Natural killer cell (primary cell): ENCODE data around the gene TMEM253. TPM values are rescaled to one million over a fixed set of nuclear protein-coding genes. Genes with fewer than 3 reads are reported as not detected.

ENCODE experiments used
- ATAC-seq, 3 donors: fragments of 150-1000 bp in 2 of 3; fragments of 200-7000 bp in 1 of 3; cut with Tn5 transposase; 1 replicate in 1 of 3; 2 replicates in 2 of 3; pipeline ENCODE4 v1.10.0; 2021; ENCODE audit warnings: mild to moderate bottlenecking in 2 of 3, moderate library complexity in 2 of 3
- DNase-seq, 2 donors: peaks; one replicate each; pipeline versions ENCODE4 v3.0.0 to v3.0.0-alpha.2; 2013 to 2021; ENCODE audit warnings: mixed read lengths in 1 of 2
- H3K27ac ChIP-seq: one replicate; pipeline ENCODE4 v1.5.1; 2013; ENCODE audit warnings: mild to moderate bottlenecking, low read length
- H3K27me3 ChIP-seq: one replicate; pipeline ENCODE4 v1.6.1; 2013; ENCODE audit warnings: low read length; ENCODE audit not compliant: control insufficient read depth, insufficient read depth
- H3K36me3 ChIP-seq: one replicate; pipeline ENCODE4 v1.6.1; 2013; ENCODE audit warnings: low read length; ENCODE audit not compliant: control insufficient read depth, insufficient read depth
- H3K4me1 ChIP-seq: one replicate; pipeline ENCODE4 v1.6.1; 2013; ENCODE audit warnings: low read length; ENCODE audit not compliant: control insufficient read depth, insufficient read depth
- H3K4me3 ChIP-seq: one replicate; pipeline ENCODE4 v1.5.1; 2013; ENCODE audit warnings: low read length
- H3K9me3 ChIP-seq: one replicate; pipeline ENCODE4 v1.6.1; 2013; ENCODE audit warnings: low read length; ENCODE audit not compliant: control insufficient read depth, insufficient read depth
- H3K27ac Mint-ChIP-seq, 2 donors: one replicate each; pipeline ENCODE4 v1.8.0; 2022; ENCODE audit warnings: mild to moderate bottlenecking in 2 of 2, mixed read lengths in 2 of 2, moderate library complexity in 1 of 2
- H3K27me3 Mint-ChIP-seq, 2 donors: one replicate each; pipeline ENCODE4 v1.8.0; 2022; ENCODE audit warnings: low read depth in 2 of 2, mixed read lengths in 2 of 2
- H3K36me3 Mint-ChIP-seq: one replicate; pipeline ENCODE4 v1.8.0; 2022; ENCODE audit warnings: mixed read lengths
- H3K4me1 Mint-ChIP-seq, 2 donors: one replicate each; pipeline ENCODE4 v1.8.0; 2022; ENCODE audit warnings: mixed read lengths in 2 of 2
- H3K4me3 Mint-ChIP-seq: one replicate; pipeline ENCODE4 v1.8.0; 2022; ENCODE audit warnings: mild to moderate bottlenecking, moderate library complexity, mixed read lengths
- H3K9me3 Mint-ChIP-seq, 2 donors: one replicate each; pipeline ENCODE4 v1.8.0; 2022; ENCODE audit warnings: mixed read lengths in 2 of 2
- WGBS: methylation state at CpG from one replicate; pipeline ENCODE4 v1.1.7; 2013; ENCODE audit warnings: missing lambda C conversion rate; ENCODE audit not compliant: insufficient coverage; 5-methylcytosine and 5-hydroxymethylcytosine counted together
- intact Hi-C: fragments of 100-400 bp; cut with micrococcal nuclease; formaldehyde crosslinking; loops from one replicate; pipeline ENCODE4 v1.14.2; 2022
- total RNA-seq, 4 donors: library from RNA; stranded (reverse); fragments of 120-200 nt in 1 of 4; gene quantifications; one replicate each; pipeline versions ENCODE4 v1.2.3 to v1.2.4, GENCODE V29; 2013 to 2022
- TF ChIP-seq, protein P1 (sequence below): fragments of 200-600 bp; IDR thresholded peaks from one replicate; pipeline ENCODE4 v1.8.0; 2022; ENCODE audit warnings: antibody characterized with exemption

The TMEM253 gene
- total RNA-seq, 3 donors from 2014 or later (not counting 1 experiment from before 2014, with no cell fraction given): 0.40 TPM; not detected in 2

DNA sequence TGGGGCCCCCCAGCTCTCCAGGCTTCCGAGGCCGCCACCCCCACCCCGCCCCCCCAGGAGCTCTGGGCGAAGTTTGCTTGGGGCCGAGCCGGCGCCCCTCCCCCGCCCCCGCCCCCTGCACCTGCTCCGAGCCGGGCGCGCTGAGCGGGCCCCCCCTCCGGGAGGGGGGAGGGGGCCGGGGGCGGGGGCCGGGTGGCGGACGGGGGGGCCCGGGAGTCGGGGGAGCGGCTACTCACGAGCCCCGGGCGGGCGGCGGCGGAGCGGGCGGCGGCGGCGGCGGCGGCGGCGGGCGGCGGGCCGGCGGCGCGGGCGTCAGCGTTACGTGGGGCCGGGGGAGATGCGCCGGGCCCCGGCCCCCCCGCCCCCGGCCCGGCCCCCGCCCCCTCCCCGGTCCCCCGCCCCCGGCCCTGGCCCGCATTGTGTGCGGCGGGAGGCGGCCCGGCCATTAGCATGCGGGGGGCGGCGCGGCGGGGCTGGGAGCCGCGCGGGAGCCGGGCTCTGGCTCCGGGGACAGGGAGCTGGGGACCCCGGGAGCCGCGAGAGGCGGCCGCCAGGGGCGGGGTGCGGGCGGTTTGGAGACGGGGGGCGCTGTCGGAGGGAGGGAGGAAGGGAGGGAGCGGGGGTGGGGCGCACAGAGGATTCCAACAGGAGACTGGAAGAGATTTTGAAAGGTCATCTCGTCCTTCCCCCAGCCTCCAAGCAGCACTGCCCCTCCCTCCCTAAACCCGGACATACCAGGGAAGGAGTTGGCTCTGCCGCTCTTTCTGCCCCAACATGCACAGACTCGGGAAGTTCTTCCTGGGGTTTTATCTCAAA lies 2.6 kb upstream of the TMEM253 start, which contains the start of gene ZNF219:
ZNF219 (minus strand) TSS at position 580 of the 816 bp plus-strand sequence. CDS start 5,064 bp downstream, outside the sequence.
- no peaks in the 10 kb centered on the region for H3K36me3 Mint-ChIP-seq
- intact Hi-C loops: no loop called here
- H3K9me3 Mint-ChIP-seq: no peaks in the 10 kb centered on the region
- Histone ChIP-seq H3K4me1 (peaks cover 20% of the 10 kb centered on the region), H3K27ac (peak within 1 kb of the TSS; percentile 15), H3K4me3 (peak within 1 kb of the TSS; percentile 43), H3K27me3 (no peaks in the 10 kb centered on the region), H3K36me3 (no peaks in the 10 kb centered on the region), H3K9me3 (no peaks in the 10 kb centered on the region)
- peak within 1 kb of the TSS; percentile 76 to 88 for H3K27ac Mint-ChIP-seq
- TF ChIP-seq, protein P1, sequence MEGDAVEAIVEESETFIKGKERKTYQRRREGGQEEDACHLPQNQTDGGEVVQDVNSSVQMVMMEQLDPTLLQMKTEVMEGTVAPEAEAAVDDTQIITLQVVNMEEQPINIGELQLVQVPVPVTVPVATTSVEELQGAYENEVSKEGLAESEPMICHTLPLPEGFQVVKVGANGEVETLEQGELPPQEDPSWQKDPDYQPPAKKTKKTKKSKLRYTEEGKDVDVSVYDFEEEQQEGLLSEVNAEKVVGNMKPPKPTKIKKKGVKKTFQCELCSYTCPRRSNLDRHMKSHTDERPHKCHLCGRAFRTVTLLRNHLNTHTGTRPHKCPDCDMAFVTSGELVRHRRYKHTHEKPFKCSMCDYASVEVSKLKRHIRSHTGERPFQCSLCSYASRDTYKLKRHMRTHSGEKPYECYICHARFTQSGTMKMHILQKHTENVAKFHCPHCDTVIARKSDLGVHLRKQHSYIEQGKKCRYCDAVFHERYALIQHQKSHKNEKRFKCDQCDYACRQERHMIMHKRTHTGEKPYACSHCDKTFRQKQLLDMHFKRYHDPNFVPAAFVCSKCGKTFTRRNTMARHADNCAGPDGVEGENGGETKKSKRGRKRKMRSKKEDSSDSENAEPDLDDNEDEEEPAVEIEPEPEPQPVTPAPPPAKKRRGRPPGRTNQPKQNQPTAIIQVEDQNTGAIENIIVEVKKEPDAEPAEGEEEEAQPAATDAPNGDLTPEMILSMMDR: no peak
- ATAC-seq: peak; percentile 49 to 68 (median 60)
- H3K27me3 Mint-ChIP-seq: peaks cover 0 to 4% of the 10 kb centered on the region in 2 donors
- H3K4me3 Mint-ChIP-seq: peak within 1 kb of the TSS; percentile 92
- peak in 1 of 2 donors; percentile 54 for DNase-seq
- WGBS: under 1% methylated on average over 71 of the region's 90 CpGs
- H3K4me1 Mint-ChIP-seq: peaks cover 17 to 20% of the 10 kb centered on the region in 2 donors

DNA sequence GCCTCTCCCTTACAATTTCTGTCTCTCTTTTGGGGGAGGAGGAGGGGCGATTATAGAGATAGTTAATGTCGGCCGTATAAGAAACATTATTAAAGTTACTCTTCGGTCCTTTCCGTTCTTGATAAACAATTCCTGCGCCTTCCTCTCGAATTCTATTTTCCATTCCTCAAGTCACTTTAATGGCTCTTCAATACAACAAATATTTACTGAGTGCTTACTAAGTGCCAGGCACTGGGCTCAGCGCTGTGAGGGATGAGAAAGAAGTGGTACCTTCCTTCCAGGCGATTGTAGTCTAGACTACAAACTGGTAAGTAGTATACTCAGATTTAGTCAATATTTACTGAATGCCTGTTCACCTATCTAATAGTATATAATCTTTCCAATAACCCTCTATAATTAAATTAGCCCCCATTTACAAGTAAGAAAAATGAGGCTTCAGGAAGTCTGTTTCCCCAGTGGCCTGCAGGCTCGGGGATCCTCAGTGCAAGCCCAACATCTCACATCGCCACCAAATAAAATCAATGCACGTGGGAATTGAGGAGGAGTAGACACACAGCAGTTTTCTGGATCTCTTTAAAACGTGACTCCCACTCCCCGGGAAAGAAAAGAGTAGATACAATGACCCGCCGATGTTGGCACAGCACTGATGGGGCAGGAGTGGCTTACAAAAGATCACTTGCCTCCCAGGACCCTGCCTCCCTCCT lies 1.8 kb upstream of the TMEM253 start:
- ATAC-seq (no peak), DNase-seq (no peak)
- Histone ChIP-seq H3K27ac (peak overlapping the region; percentile 15), H3K9me3 (no peaks in the 10 kb centered on the region), H3K4me3 (peak overlapping the region; percentile 43), H3K36me3 (no peaks in the 10 kb centered on the region), H3K27me3 (no peaks in the 10 kb centered on the region), H3K4me1 (peaks cover 23% of the 10 kb centered on the region)
- H3K36me3 Mint-ChIP-seq: no peaks in the 10 kb centered on the region
- H3K27ac Mint-ChIP-seq: peak overlapping the region; percentile 76 to 88
- peak overlapping the region; percentile 92 for H3K4me3 Mint-ChIP-seq
- H3K27me3 Mint-ChIP-seq: peaks cover 0 to 4% of the 10 kb centered on the region in 2 donors
- no peaks in the 10 kb centered on the region for H3K9me3 Mint-ChIP-seq
- TF ChIP-seq, protein P1: no peak
- intact Hi-C loops: no loop called here
- WGBS: 40% methylated on average over 12 of the region's 16 CpGs
- peaks cover 21 to 26% of the 10 kb centered on the region in 2 donors for H3K4me1 Mint-ChIP-seq

DNA sequence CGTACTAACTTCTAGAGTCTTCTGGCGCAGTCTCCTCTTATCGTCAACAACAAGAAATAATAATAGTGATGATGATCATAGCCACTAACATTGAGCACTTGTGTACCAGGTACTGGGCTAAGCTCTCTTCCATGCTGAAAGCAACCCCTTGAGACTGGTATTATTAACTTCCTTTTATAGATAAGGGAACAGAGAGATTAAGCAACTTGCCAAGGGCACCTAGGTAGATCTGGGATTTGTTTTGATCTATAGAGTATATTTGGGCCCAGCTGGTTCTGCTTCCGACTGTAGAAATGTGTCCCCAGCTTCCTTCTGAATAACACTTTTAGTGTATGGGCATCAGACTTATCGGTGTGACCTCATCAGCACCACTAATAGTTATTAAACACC lies 1.3 kb upstream of the TMEM253 start:
- Mint-ChIP-seq H3K27me3 (peaks cover 0 to 4% of the 10 kb centered on the region in 2 donors), H3K27ac (peak overlapping the region in 1 of 2 donors; percentile 76), H3K9me3 (no peaks in the 10 kb centered on the region), H3K4me1 (peaks cover 26 to 31% of the 10 kb centered on the region in 2 donors), H3K36me3 (no peaks in the 10 kb centered on the region), H3K4me3 (peak overlapping the region; percentile 92)
- TF ChIP-seq, protein P1: no peak
- no peak overlapping the region for H3K4me3 ChIP-seq
- ATAC-seq: no peak
- intact Hi-C loops: no loop called here
- no peaks in the 10 kb centered on the region for H3K9me3 ChIP-seq
- no peak for DNase-seq
- H3K27ac ChIP-seq: no peak overlapping the region
- peaks cover 28% of the 10 kb centered on the region for H3K4me1 ChIP-seq
- no peaks in the 10 kb centered on the region for H3K27me3 ChIP-seq
- WGBS: 100% methylated on average over 2 of the region's 5 CpGs
- H3K36me3 ChIP-seq: no peaks in the 10 kb centered on the region
